ELR (cell line): ENCODE measurements around the gene PICK1.
A peak's percentile ranks its signal among the peaks of the same experiment; 100 is the strongest.
"Not testable (repeated sequence)": the region's sequence is repeated elsewhere in the genome, so short reads cannot be mapped to it uniquely, and the experiment has no call there.

Source experiments
- DNase-seq: peaks from one replicate; pipeline ENCODE4 v3.0.0-alpha.2; 2015; ENCODE audit warnings: low read depth

The PICK1 gene

GRCh38 chr22:38074181-38075104 is 17.2 kb downstream of the PICK1 start:
- DNase-seq, result no peak

- DNase-seq, result no peak
These were observed 18.1 kb downstream of the PICK1 start for GRCh38 chr22:38075105-38075825.

- no peak for DNase-seq
These were observed 18.8 kb downstream of the PICK1 start for GRCh38 chr22:38075961-38076360.

GRCh38 chr22:38077096-38077495 is 19.9 kb downstream of the PICK1 start:
- DNase-seq, result no peak

GRCh38 chr22:38077595-38077994 is 20.4 kb downstream of the PICK1 start:
- no peak for DNase-seq

GRCh38 chr22:38078046-38078840 is 21.0 kb downstream of the PICK1 start:
- DNase-seq, result no peak

GRCh38 chr22:38079208-38079607 is 22.0 kb downstream of the PICK1 start:
- not testable (repeated sequence) for DNase-seq

GRCh38 chr22:38079804-38080203 is 22.6 kb downstream of the PICK1 start:
- DNase-seq, result no peak

- no peak for DNase-seq
These were observed 23.3 kb downstream of the PICK1 start for GRCh38 chr22:38080474-38080849.

- peak; percentile 42 for DNase-seq
These were observed 23.8 kb downstream of the PICK1 start for GRCh38 chr22:38080850-38081635.

- no peak for DNase-seq
These were observed 24.4 kb downstream of the PICK1 start for GRCh38 chr22:38081636-38081940.

- no peak for DNase-seq
These were observed 25.0 kb downstream of the PICK1 start for GRCh38 chr22:38081941-38082828.

GRCh38 chr22:38082986-38083710 is 25.9 kb downstream of the PICK1 start:
- DNase-seq, result no peak

GRCh38 chr22:38083931-38084631 is 26.9 kb downstream of the PICK1 start, which contains the start of gene SLC16A8:
Gene SLC16A8 (minus strand): TSS chr22:38084184. CDS start chr22:38082873, 1,311 bp downstream.
- DNase-seq, result no peak

- no peak for DNase-seq
These were observed 27.9 kb downstream of the PICK1 start for GRCh38 chr22:38085056-38085455.

- DNase-seq, result no peak
These were observed 28.3 kb downstream of the PICK1 start for GRCh38 chr22:38085501-38085900.

GRCh38 chr22:38086001-38086845 is 29.0 kb downstream of the PICK1 start:
- no peak for DNase-seq

GRCh38 chr22:38086942-38087341 is 29.7 kb downstream of the PICK1 start:
- no peak for DNase-seq
